Activated B cell treated with CpG ODN at 0.5 μM for 24 hours (primary cell): Measurements from ENCODE around the gene INHBE. TPM values are rescaled to one million over a fixed set of nuclear protein-coding genes. Genes with fewer than 3 reads are reported as not detected.

Experiments
- ATAC-seq: fragments of 200-7000 bp; cut with Tn5 transposase; one replicate; pipeline ENCODE4 v1.10.0; 2021; ENCODE audit warnings: low read depth, mild to moderate bottlenecking, moderate library complexity
- CTCF ChIA-PET: fragments of 350-600 bp; sonication (Branson Sonifier 250); formaldehyde crosslinking; loops from one replicate; lab custom pipeline; 2021; ENCODE audit warnings: antibody characterized with exemption; lab: Charles Lee
- POLR2A ChIA-PET: fragments of 350-600 bp; sonication (Branson Sonifier 250); formaldehyde crosslinking; loops from one replicate; lab custom pipeline; 2021; ENCODE audit warnings: antibody characterized with exemption; lab: Charles Lee
- DNase-seq: peaks from one replicate; pipeline ENCODE4 v3.0.0; 2022
- H3K27ac Mint-ChIP-seq: one replicate; pipeline ENCODE4 v1.8.0; 2020; ENCODE audit warnings: mixed read lengths
- H3K27me3 Mint-ChIP-seq: one replicate; pipeline ENCODE4 v1.8.0; 2021; ENCODE audit warnings: mixed read lengths
- H3K36me3 Mint-ChIP-seq: one replicate; pipeline ENCODE4 v1.8.0; 2021; ENCODE audit warnings: low read depth, mixed read lengths
- H3K4me1 Mint-ChIP-seq: one replicate; pipeline ENCODE4 v1.8.0; 2021; ENCODE audit warnings: mixed read lengths
- H3K4me3 Mint-ChIP-seq: one replicate; pipeline ENCODE4 v1.8.0; 2020; ENCODE audit warnings: mild to moderate bottlenecking, mixed read lengths
- H3K9me3 Mint-ChIP-seq: one replicate; pipeline ENCODE4 v1.8.0; 2020; ENCODE audit warnings: mixed read lengths
- intact Hi-C: fragments of 100-400 bp; cut with micrococcal nuclease; formaldehyde crosslinking; loops from one replicate; pipeline ENCODE4 v1.15.1; 2024
- total RNA-seq: library from RNA; stranded (reverse); gene quantifications from 2 replicates; pipeline ENCODE4 v1.2.3, GENCODE V29; 2022
- TF ChIP-seq, protein P1 (sequence below): fragments of 200-600 bp; IDR thresholded peaks from one replicate; pipeline ENCODE4 v1.8.0; 2022; ENCODE audit warnings: antibody characterized with exemption, mild to moderate bottlenecking

INHBE gene
- total RNA-seq, 1 donor from 2014 or later, result 0.29 TPM

DNA sequence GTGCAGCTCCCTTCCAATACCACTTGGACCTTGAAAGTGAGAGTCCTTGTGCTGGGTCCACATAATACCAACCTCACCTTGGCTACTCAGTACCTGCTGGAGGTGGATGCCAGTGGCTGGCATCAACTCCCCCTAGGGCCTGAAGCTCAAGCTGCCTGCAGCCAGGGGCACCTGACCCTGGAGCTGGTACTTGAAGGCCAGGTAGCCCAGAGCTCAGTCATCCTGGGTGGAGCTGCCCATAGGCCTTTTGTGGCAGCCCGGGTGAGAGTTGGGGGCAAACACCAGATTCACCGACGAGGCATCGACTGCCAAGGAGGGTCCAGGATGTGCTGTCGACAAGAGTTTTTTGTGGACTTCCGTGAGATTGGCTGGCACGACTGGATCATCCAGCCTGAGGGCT, 5.7 kb upstream of the INHBE start:
- POLR2A ChIA-PET, result no interaction called here
- CTCF ChIA-PET, result interaction anchor here (1.6 kb wide), 1 partner anchor 185 kb away, joined by 5 read pairs; no protein-coding TSS in a partner anchor
- TF ChIP-seq, protein P1, sequence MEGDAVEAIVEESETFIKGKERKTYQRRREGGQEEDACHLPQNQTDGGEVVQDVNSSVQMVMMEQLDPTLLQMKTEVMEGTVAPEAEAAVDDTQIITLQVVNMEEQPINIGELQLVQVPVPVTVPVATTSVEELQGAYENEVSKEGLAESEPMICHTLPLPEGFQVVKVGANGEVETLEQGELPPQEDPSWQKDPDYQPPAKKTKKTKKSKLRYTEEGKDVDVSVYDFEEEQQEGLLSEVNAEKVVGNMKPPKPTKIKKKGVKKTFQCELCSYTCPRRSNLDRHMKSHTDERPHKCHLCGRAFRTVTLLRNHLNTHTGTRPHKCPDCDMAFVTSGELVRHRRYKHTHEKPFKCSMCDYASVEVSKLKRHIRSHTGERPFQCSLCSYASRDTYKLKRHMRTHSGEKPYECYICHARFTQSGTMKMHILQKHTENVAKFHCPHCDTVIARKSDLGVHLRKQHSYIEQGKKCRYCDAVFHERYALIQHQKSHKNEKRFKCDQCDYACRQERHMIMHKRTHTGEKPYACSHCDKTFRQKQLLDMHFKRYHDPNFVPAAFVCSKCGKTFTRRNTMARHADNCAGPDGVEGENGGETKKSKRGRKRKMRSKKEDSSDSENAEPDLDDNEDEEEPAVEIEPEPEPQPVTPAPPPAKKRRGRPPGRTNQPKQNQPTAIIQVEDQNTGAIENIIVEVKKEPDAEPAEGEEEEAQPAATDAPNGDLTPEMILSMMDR, result no peak
- H3K27ac Mint-ChIP-seq, result no peak overlapping the region
- H3K4me1 Mint-ChIP-seq, result peaks cover 5% of the 10 kb centered on the region
- no peaks in the 10 kb centered on the region for H3K27me3 Mint-ChIP-seq
- no peak overlapping the region for H3K4me3 Mint-ChIP-seq
- H3K36me3 Mint-ChIP-seq, result no peaks in the 10 kb centered on the region
- ATAC-seq (no peak), DNase-seq (no peak)
- no peaks in the 10 kb centered on the region for H3K9me3 Mint-ChIP-seq
- intact Hi-C loops, result no loop called here

DNA sequence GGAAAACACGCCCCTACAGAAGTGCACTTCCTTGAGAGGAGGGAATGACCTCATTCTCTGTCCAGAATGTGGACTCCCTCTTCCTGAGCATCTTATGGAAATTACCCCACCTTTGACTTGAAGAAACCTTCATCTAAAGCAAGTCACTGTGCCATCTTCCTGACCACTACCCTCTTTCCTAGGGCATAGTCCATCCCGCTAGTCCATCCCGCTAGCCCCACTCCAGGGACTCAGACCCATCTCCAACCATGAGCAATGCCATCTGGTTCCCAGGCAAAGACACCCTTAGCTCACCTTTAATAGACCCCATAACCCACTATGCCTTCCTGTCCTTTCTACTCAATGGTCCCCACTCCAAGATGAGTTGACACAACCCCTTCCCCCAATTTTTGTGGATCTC, 5.0 kb upstream of the INHBE start:
- ChIA-PET POLR2A (no interaction called here), CTCF (interaction anchor here (0.8 to 1.6 kb wide), 2 partner anchors 186 to 236 kb away, joined by 3 to 5 read pairs; no protein-coding TSS in a partner anchor)
- intact Hi-C loops, result loop anchor here (10.0 kb wide), 1 partner anchor 325 kb away; the partner anchor contains the start of gene LRP1
- no peaks in the 10 kb centered on the region for H3K27me3 Mint-ChIP-seq
- ATAC-seq (no peak), DNase-seq (no peak)
- peaks cover 5% of the 10 kb centered on the region for H3K4me1 Mint-ChIP-seq
- no peak overlapping the region for H3K27ac Mint-ChIP-seq
- H3K4me3 Mint-ChIP-seq, result no peak overlapping the region
- no peaks in the 10 kb centered on the region for H3K9me3 Mint-ChIP-seq
- H3K36me3 Mint-ChIP-seq, result no peaks in the 10 kb centered on the region
- TF ChIP-seq, protein P1, result no peak

DNA sequence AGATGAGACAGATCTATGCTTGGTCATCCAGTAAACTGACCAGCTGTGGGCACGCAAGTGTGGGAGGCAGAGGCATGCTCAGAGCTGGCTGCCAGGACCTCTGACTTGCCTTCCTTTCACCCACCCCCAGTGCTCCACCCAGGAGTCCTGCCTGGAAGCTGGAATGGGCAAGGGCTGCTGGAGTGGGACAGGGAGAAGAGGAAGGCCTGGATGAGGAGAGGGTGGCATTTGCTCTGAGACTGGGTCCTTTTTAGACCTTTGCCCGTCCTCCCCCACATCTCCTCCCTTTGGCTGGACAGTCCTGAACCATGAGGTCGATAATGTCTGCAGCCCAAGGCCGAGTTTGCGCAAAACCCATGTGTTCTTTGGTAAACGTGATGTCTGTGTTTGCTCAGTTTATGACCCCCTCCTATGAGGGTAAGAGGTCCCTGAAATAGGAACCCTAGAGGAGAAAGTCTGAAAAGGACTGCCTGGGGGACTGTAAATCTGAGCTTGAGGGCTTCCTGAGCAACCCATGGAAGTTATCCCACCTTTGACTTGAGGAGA, 3.8 kb upstream of the INHBE start:
- CTCF ChIA-PET, result interaction anchor here (1.3 to 5.4 kb wide), 5 partner anchors 17 to 208 kb away, joined by 3 to 58 read pairs (median 9); partner anchors contain the start of gene INHBC
- TF ChIP-seq, protein P1, result no peak
- Mint-ChIP-seq H3K4me3 (no peak overlapping the region), H3K4me1 (peaks cover 9% of the 10 kb centered on the region), H3K27me3 (no peaks in the 10 kb centered on the region), H3K9me3 (no peaks in the 10 kb centered on the region), H3K36me3 (no peaks in the 10 kb centered on the region), H3K27ac (no peak overlapping the region)
- POLR2A ChIA-PET, result interaction anchor here (0.6 kb wide), 1 partner anchor 28 kb away, joined by 3 read pairs; the partner anchor contains the start of gene ARHGAP9
- intact Hi-C loops, result loop anchor here (10.0 kb wide), 1 partner anchor 327 kb away; the partner anchor contains the start of gene LRP1
- DNase-seq (no peak), ATAC-seq (no peak)

DNA sequence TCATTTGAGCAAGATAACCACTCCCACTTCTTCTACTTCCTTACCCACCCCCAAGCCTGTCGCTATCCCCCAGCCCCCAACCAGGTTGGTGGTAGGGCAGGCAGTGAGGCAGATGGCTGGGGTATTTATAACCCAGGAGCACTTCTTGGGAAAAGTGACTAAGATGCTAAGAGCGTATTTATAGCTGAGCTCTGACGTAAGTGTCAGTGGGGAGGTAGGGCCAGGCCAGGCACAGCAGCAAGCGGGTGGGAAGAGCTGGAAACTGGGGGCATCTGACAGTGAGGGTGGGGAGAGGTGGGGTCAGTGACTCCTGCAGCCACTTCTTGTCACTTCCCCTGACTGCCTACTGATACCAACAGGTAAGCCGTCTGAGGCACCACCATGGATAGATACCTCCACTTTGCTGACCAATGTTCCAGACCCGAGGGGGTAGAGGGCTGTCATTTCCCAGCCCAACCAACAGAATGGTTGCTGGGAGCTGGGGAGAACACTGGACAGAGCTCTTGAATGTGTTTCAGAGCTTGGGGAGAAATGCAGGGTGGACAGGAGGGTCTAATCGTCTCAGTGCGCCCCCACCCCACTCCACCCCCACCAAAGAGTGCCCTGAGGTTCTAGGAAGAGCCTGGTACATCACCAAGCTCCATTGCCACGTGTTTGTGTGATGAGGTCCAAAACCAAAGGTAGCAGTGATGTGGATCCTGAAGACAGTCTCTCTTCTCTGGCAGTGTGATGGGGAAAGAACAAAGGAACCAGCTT, 2.7 kb upstream of the INHBE start:
- H3K4me1 Mint-ChIP-seq, result peaks cover 9% of the 10 kb centered on the region
- no peaks in the 10 kb centered on the region for H3K9me3 Mint-ChIP-seq
- POLR2A ChIA-PET, result interaction anchor here (0.6 to 1.3 kb wide), 5 partner anchors 9 to 328 kb away, joined by 3 to 5 read pairs (median 4); no protein-coding TSS in a partner anchor
- no peaks in the 10 kb centered on the region for H3K27me3 Mint-ChIP-seq
- H3K27ac Mint-ChIP-seq, result no peak overlapping the region
- H3K36me3 Mint-ChIP-seq, result no peaks in the 10 kb centered on the region
- no peak for DNase-seq
- H3K4me3 Mint-ChIP-seq, result no peak overlapping the region
- intact Hi-C loops, result loop anchor here (10.0 kb wide), 1 partner anchor 328 kb away; the partner anchor contains the start of gene LRP1
- TF ChIP-seq, protein P1, result no peak
- ATAC-seq, result no peak
- CTCF ChIA-PET, result interaction anchor here (0.7 to 5.4 kb wide), 17 partner anchors 9 to 340 kb away, joined by 3 to 67 read pairs (median 4); partner anchors contain the start of genes INHBC and STAT6
